A549 (cell line): ENCODE results near the gene CBX3. TPM values are rescaled to one million over a fixed set of nuclear protein-coding genes. Genes with fewer than 3 reads are reported as not detected.
"Not testable (repeated sequence)": the region's sequence is repeated elsewhere in the genome, so short reads cannot be mapped to it uniquely, and the experiment has no call there.

Experiments
- ATAC-seq, 2 experiments: fragments of 200-7000 bp in 1 of 2; fragments of >200 bp in 1 of 2; cut with Nextera tagmentation in 1 of 2; cut with Tn5 transposase in 1 of 2; 3 replicates each; pipeline versions ENCODE4 v1.8.0 to v1.9.1; 2018 to 2020; ENCODE audit warnings: mild to moderate bottlenecking in 1 of 2, moderate library complexity in 1 of 2
- CTCF ChIA-PET: fragments of 300-600 bp; sonication (Branson Sonifier 250); formaldehyde crosslinking; extraction: SDS; loops from one replicate; lab custom pipeline; 2021; ENCODE audit warnings: antibody characterized with exemption, inconsistent platforms; lab: Yijun Ruan, JAX
- POLR2A ChIA-PET: fragments of 350-600 bp; formaldehyde crosslinking; extraction: SDS; loops from one replicate; lab custom pipeline; 2021; ENCODE audit warnings: antibody characterized with exemption, inconsistent platforms; lab: Yijun Ruan, JAX
- DNase-seq, 2 experiments: peaks; one replicate each; pipeline versions ENCODE4 v3.0.0 to v3.0.0-alpha.2; 2011 to 2016; ENCODE audit warnings: low read depth in 1 of 2, low spot score in 1 of 2
- FAIRE-seq: peaks from 2 replicates; lab custom pipeline; 2011; peaks lifted over from hg19 to GRCh38; lab: Jason Lieb, UNC
- H3K27ac ChIP-seq, 2 experiments: fragments of >200 bp; sonication (Bioruptor Twin); formaldehyde crosslinking; 3 replicates each; pipeline ENCODE4 v1.5.1; 2016 to 2017
- H3K4me1 ChIP-seq: fragments of >200 bp; sonication (Bioruptor Twin); formaldehyde crosslinking; 3 replicates; pipeline ENCODE4 v1.6.1; 2016
- H3K4me2 ChIP-seq: fragments of >200 bp; sonication (Bioruptor Twin); formaldehyde crosslinking; 3 replicates; pipeline ENCODE4 v1.6.1; 2016
- H3K4me3 ChIP-seq: fragments of >200 bp; sonication (Bioruptor Twin); formaldehyde crosslinking; 3 replicates; pipeline ENCODE4 v1.5.1; 2016
- H3K9me3 ChIP-seq: fragments of >200 bp; sonication (Bioruptor Twin); formaldehyde crosslinking; 3 replicates; pipeline ENCODE4 v1.6.1; 2016
- BHLHE40 ChIP-seq: IDR thresholded peaks from 2 replicates; pipeline ENCODE4 v1.6.1; 2012; ENCODE audit warnings: low read depth, low read length, inconsistent platforms
- CBX2 ChIP-seq: fragments of 200-600 bp; sonication (generic); IDR thresholded peaks from 2 replicates; pipeline ENCODE4 v1.6.1; 2016; ENCODE audit warnings: low read depth, mild to moderate bottlenecking, borderline replicate concordance
- CBX8 ChIP-seq: fragments of 200-600 bp; sonication (generic); IDR thresholded peaks from 2 replicates; pipeline ENCODE4 v1.6.1; 2016
- CEBPB ChIP-seq, 2 experiments: fragments of >200 bp in 1 of 2; sonication (Bioruptor Twin) in 1 of 2; formaldehyde crosslinking in 1 of 2; IDR thresholded peaks; 2 replicates each; pipeline ENCODE4 v1.6.1; 2012 to 2016
- EHMT2 ChIP-seq: fragments of 200-600 bp; sonication (generic); IDR thresholded peaks from 2 replicates; pipeline ENCODE4 v1.6.1; 2016; ENCODE audit warnings: antibody characterized with exemption, low read depth, mild to moderate bottlenecking, moderate library complexity
- FOSB ChIP-seq: fragments of 250-450 bp; sonication (Bioruptor Pico); IDR thresholded peaks from 2 replicates; pipeline ENCODE4 v1.5.0; 2020; ENCODE audit warnings: mild to moderate bottlenecking, moderate library complexity
- HMGXB4 ChIP-seq: fragments of 250-450 bp; sonication (Bioruptor Pico); IDR thresholded peaks from 2 replicates; pipeline ENCODE4 v1.5.0; 2021; ENCODE audit warnings: mild to moderate bottlenecking, moderate library complexity, borderline replicate concordance
- HOXA7 ChIP-seq: fragments of 250-450 bp; sonication (Bioruptor Pico); IDR thresholded peaks from 2 replicates; pipeline ENCODE4 v1.5.0; 2020; ENCODE audit warnings: mild to moderate bottlenecking, moderate library complexity
- JUN ChIP-seq, 2 experiments: fragments of >200 bp; sonication (Bioruptor Twin); formaldehyde crosslinking; IDR thresholded peaks; 2 replicates in 1 of 2; 3 replicates in 1 of 2; pipeline ENCODE4 v1.6.1; 2016 to 2017
- KDM5A ChIP-seq: fragments of 200-600 bp; sonication (generic); IDR thresholded peaks from 2 replicates; pipeline ENCODE4 v1.6.1; 2016; ENCODE audit warnings: antibody characterized with exemption, mild to moderate bottlenecking
- MYC ChIP-seq: IDR thresholded peaks from 2 replicates; pipeline ENCODE4 v1.6.1; 2012; ENCODE audit warnings: mild to moderate bottlenecking, inconsistent platforms, low read length, improper control_type of control experiment, borderline replicate concordance
- POLR2AphosphoS2 ChIP-seq: conservative IDR thresholded peaks from 2 replicates; pipeline ENCODE4 v1.6.1; 2012; ENCODE audit warnings: low read length, improper control_type of control experiment, inconsistent platforms
- TFCP2L1 ChIP-seq: fragments of 250-450 bp; sonication (Bioruptor Pico); IDR thresholded peaks from 2 replicates; pipeline ENCODE4 v1.5.0; 2021; ENCODE audit warnings: mild to moderate bottlenecking
- ZFP36 ChIP-seq: fragments of 450-650 bp; IDR thresholded peaks from 2 replicates; pipeline ENCODE4 v1.6.1; 2014; ENCODE audit warnings: borderline replicate concordance; ENCODE audit not compliant: partially characterized antibody
- WGBS: methylation state at CpG from one replicate; pipeline ENCODE4 v1.1.6; 2017; ENCODE audit errors: missing lambda C conversion rate; 5-methylcytosine and 5-hydroxymethylcytosine counted together
- polyA plus RNA-seq, 4 experiments: library from polyadenylated mRNA; depleted of rRNA in 3 of 4; stranded (reverse); fragments of >200 nt; fragmentation: RNase III in 1 of 4; extraction: RNeasy Plus Mini Kit Qiagen cat#74134 plus additional on column Dnase treatment in 1 of 4; gene quantifications; 2 replicates in 3 of 4; 3 replicates in 1 of 4; pipeline ENCODE4 v1.2.3, GENCODE V29; 2011 to 2017
- TF ChIP-seq, protein P1 (sequence below): fragments of 200-600 bp; sonication (generic); IDR thresholded peaks from 2 replicates; pipeline ENCODE4 v1.6.1; 2016; ENCODE audit warnings: antibody characterized with exemption, mild to moderate bottlenecking, moderate library complexity
- TF ChIP-seq, protein P2 (sequence below): fragments of >200 bp; sonication (Bioruptor Twin); formaldehyde crosslinking; IDR thresholded peaks from 3 replicates; pipeline ENCODE4 v1.6.1; 2016
- TF ChIP-seq, protein P3 (sequence below): fragments of 450-650 bp; IDR thresholded peaks from 2 replicates; pipeline ENCODE4 v1.6.1; 2014; ENCODE audit warnings: antibody characterized with exemption

CBX3 gene
- polyA plus RNA-seq, 2 of the 4 experiments (the other 2 are of a cell fraction), result 275 to 288 TPM

GRCh38 chr7:26193432-26194207, 7.9 kb upstream of the CBX3 start:
- ChIA-PET POLR2A (interaction anchor here (0.5 to 1.9 kb wide), 2 partner anchors 42 to 948 kb away, joined by 4 to 6 read pairs; partner anchors contain the start of gene NFE2L3), CTCF (interaction anchor here (1.2 to 5.1 kb wide), 3 partner anchors 95 to 115 kb away, joined by 3 to 46 read pairs (median 23); no protein-coding TSS in a partner anchor)
- H3K4me1 ChIP-seq, result peaks cover 84% of the 10 kb centered on the region
- 61% methylated on average over 8 of the region's 8 CpGs for WGBS
- DNase-seq, result no peak
- no peaks in the 10 kb centered on the region for H3K9me3 ChIP-seq
- TF ChIP-seq CBX8 (no peak), POLR2AphosphoS2 (peak; percentile 49; the same call in 1 of the 2 replicates), TFCP2L1 (CRISPR knock-in tag) (no peak), BHLHE40 (no peak), CBX2 (no peak), KDM5A (no peak), FOSB (CRISPR knock-in tag) (no peak), JUN (IDR thresholded peaks at IDR 0.05) (no peak), EHMT2 (no peak), HOXA7 (CRISPR knock-in tag) (peak; percentile 46; the same call in 1 of the 2 replicates), CEBPB (IDR thresholded peaks at IDR 0.05) (no peak), ZFP36 (no peak), HMGXB4 (CRISPR knock-in tag) (no peak), MYC (no peak)
- TF ChIP-seq, protein P1, sequence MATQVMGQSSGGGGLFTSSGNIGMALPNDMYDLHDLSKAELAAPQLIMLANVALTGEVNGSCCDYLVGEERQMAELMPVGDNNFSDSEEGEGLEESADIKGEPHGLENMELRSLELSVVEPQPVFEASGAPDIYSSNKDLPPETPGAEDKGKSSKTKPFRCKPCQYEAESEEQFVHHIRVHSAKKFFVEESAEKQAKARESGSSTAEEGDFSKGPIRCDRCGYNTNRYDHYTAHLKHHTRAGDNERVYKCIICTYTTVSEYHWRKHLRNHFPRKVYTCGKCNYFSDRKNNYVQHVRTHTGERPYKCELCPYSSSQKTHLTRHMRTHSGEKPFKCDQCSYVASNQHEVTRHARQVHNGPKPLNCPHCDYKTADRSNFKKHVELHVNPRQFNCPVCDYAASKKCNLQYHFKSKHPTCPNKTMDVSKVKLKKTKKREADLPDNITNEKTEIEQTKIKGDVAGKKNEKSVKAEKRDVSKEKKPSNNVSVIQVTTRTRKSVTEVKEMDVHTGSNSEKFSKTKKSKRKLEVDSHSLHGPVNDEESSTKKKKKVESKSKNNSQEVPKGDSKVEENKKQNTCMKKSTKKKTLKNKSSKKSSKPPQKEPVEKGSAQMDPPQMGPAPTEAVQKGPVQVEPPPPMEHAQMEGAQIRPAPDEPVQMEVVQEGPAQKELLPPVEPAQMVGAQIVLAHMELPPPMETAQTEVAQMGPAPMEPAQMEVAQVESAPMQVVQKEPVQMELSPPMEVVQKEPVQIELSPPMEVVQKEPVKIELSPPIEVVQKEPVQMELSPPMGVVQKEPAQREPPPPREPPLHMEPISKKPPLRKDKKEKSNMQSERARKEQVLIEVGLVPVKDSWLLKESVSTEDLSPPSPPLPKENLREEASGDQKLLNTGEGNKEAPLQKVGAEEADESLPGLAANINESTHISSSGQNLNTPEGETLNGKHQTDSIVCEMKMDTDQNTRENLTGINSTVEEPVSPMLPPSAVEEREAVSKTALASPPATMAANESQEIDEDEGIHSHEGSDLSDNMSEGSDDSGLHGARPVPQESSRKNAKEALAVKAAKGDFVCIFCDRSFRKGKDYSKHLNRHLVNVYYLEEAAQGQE, result peak; percentile 23; the same call in 1 of the 2 replicates
- TF ChIP-seq, protein P2, sequence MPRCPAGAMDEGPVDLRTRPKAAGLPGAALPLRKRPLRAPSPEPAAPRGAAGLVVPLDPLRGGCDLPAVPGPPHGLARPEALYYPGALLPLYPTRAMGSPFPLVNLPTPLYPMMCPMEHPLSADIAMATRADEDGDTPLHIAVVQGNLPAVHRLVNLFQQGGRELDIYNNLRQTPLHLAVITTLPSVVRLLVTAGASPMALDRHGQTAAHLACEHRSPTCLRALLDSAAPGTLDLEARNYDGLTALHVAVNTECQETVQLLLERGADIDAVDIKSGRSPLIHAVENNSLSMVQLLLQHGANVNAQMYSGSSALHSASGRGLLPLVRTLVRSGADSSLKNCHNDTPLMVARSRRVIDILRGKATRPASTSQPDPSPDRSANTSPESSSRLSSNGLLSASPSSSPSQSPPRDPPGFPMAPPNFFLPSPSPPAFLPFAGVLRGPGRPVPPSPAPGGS, result 0 out of 3 replicates have a peak, but pooled peaks have one; percentile 17
- TF ChIP-seq, protein P3, sequence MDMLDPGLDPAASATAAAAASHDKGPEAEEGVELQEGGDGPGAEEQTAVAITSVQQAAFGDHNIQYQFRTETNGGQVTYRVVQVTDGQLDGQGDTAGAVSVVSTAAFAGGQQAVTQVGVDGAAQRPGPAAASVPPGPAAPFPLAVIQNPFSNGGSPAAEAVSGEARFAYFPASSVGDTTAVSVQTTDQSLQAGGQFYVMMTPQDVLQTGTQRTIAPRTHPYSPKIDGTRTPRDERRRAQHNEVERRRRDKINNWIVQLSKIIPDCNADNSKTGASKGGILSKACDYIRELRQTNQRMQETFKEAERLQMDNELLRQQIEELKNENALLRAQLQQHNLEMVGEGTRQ, result no peak
- peak overlapping the region; percentile 89 for H3K4me3 ChIP-seq
- FAIRE-seq, result no peak
- ATAC-seq, result peak in 1 of 2 experiments; percentile 18; a peak in 3 of 6 replicates
- peak overlapping the region; percentile 75 for H3K4me2 ChIP-seq
- no peak overlapping the region for H3K27ac ChIP-seq

- CTCF ChIA-PET, result interaction anchor here (0.9 to 5.1 kb wide), 4 partner anchors 90 to 171 kb away, joined by 3 to 46 read pairs (median 14); no protein-coding TSS in a partner anchor
- ATAC-seq, result peak; percentile 1 to 6; a peak in 2 of 6 replicates
- Histone ChIP-seq H3K4me1 (peaks cover 72% of the 10 kb centered on the region), H3K4me2 (peak overlapping the region; percentile 75), H3K4me3 (peak overlapping the region; percentile 89), H3K27ac (peak overlapping the region in 1 of 2 experiments; percentile 14; a peak in 1 of 6 replicates)
- not testable (repeated sequence) for H3K9me3 ChIP-seq, FAIRE-seq, DNase-seq
- WGBS, result 25% methylated on average over 11 of the region's 11 CpGs
- POLR2A ChIA-PET, result interaction anchor here (0.6 to 1.1 kb wide), 3 partner anchors 40 to 325 kb away, joined by 3 to 4 read pairs (median 4); partner anchors contain the start of gene NFE2L3
Measured at GRCh38 chr7:26194764-26195163, 6.8 kb upstream of the CBX3 start.
